ENCODE measurements around the gene HIPK4.
"Not testable (repeated sequence)": the region's sequence is repeated elsewhere in the genome, so short reads cannot be mapped to it uniquely, and the experiment has no call there.

Gene HIPK4

GRCh38 chr19:40390084-40390742, at the start of gene HIPK4:
HIPK4 (minus strand) TSS chr19:40390181; CDS start chr19:40389902, 279 bp downstream.
- no peak for DNase-seq

- no peak for DNase-seq
Observed at GRCh38 chr19:40438284-40438683, 48.3 kb upstream of the HIPK4 start.

- peak; percentile 94 for DNase-seq
Observed at GRCh38 chr19:40433391-40434216, 43.6 kb upstream of the HIPK4 start.

GRCh38 chr19:40432760-40433159, 42.8 kb upstream of the HIPK4 start:
- DNase-seq: not testable (repeated sequence)

- no peak for DNase-seq
Observed at GRCh38 chr19:40431698-40432097, 41.7 kb upstream of the HIPK4 start.

GRCh38 chr19:40430242-40430641, 40.3 kb upstream of the HIPK4 start:
- not testable (repeated sequence) for DNase-seq

GRCh38 chr19:40428197-40428596, 38.2 kb upstream of the HIPK4 start:
- DNase-seq: not testable (repeated sequence)

GRCh38 chr19:40425450-40426287, 35.7 kb upstream of the HIPK4 start, which contains the start of gene SERTAD1:
SERTAD1 (minus strand) TSS chr19:40425992; CDS start chr19:40423546, 2,446 bp downstream.
- DNase-seq: peak; percentile 100

GRCh38 chr19:40424637-40425449, 34.9 kb upstream of the HIPK4 start:
- no peak for DNase-seq

- DNase-seq: no peak
Observed at GRCh38 chr19:40423938-40424337, 34.0 kb upstream of the HIPK4 start.

GRCh38 chr19:40422748-40423566, 33.0 kb upstream of the HIPK4 start:
- no peak for DNase-seq

- no peak for DNase-seq
Observed at GRCh38 chr19:40421993-40422747, 32.2 kb upstream of the HIPK4 start.

- peak; percentile 96 for DNase-seq
Observed at GRCh38 chr19:40420766-40421765, 31.1 kb upstream of the HIPK4 start.

GRCh38 chr19:40420451-40420765, 30.4 kb upstream of the HIPK4 start:
- DNase-seq: no peak

GRCh38 chr19:40419780-40420179, 29.8 kb upstream of the HIPK4 start:
- DNase-seq: no peak

- no peak for DNase-seq
Observed at GRCh38 chr19:40419066-40419612, 29.2 kb upstream of the HIPK4 start.

- DNase-seq: no peak
Observed at GRCh38 chr19:40418040-40418439, 28.1 kb upstream of the HIPK4 start.

GRCh38 chr19:40417643-40417981, 27.6 kb upstream of the HIPK4 start:
- DNase-seq: no peak

All from femur (tissue), 1 donor.